GM19397 (cell line): ENCODE results near the gene ZBTB4.
A peak's percentile ranks its signal among the peaks of the same experiment; 100 is the strongest.
"Not testable (repeated sequence)": the region's sequence is repeated elsewhere in the genome, so short reads cannot be mapped to it uniquely, and the experiment has no call there.

Experiments used
- ATAC-seq: cut with Tn5 transposase; IDR thresholded peaks from one replicate; pipeline ENCODE4 v1.9.1; 2021; ENCODE audit warnings: mild to moderate bottlenecking, moderate library complexity; ENCODE audit not compliant: unreplicated experiment

Gene ZBTB4

GRCh38 chr17:7496470-7497183, 17.2 kb upstream of the ZBTB4 start:
- no peak for ATAC-seq

- no peak for ATAC-seq
These were observed 16.5 kb upstream of the ZBTB4 start for GRCh38 chr17:7495906-7496434.

GRCh38 chr17:7493941-7494340, 14.5 kb upstream of the ZBTB4 start:
- no peak for ATAC-seq

- ATAC-seq = no peak
These were observed 12.2 kb upstream of the ZBTB4 start for GRCh38 chr17:7491583-7491982.

GRCh38 chr17:7490144-7490543, 10.7 kb upstream of the ZBTB4 start:
- ATAC-seq = no peak

GRCh38 chr17:7486181-7486580, 6.8 kb upstream of the ZBTB4 start:
- no peak for ATAC-seq

GRCh38 chr17:7484919-7485377, 5.5 kb upstream of the ZBTB4 start:
- no peak for ATAC-seq

GRCh38 chr17:7484067-7484918, 4.9 kb upstream of the ZBTB4 start, which contains the start of gene POLR2A:
TSS of gene POLR2A (plus strand) at chr17:7484366.
- peak; percentile 71 for ATAC-seq

GRCh38 chr17:7483255-7484066, 4.0 kb upstream of the ZBTB4 start:
- ATAC-seq = peak; percentile 27

- ATAC-seq = not testable (repeated sequence)
These were observed 3.3 kb upstream of the ZBTB4 start for GRCh38 chr17:7482742-7483088.

GRCh38 chr17:7481842-7482741, 2.7 kb upstream of the ZBTB4 start:
- not testable (repeated sequence) for ATAC-seq

GRCh38 chr17:7481275-7481674, 1.8 kb upstream of the ZBTB4 start, which contains the start of gene SLC35G6:
TSS of gene SLC35G6 (plus strand) at chr17:7481446. CDS start at chr17:7481517, 71 bp downstream.
- not testable (repeated sequence) for ATAC-seq

- ATAC-seq = no peak
These were observed 606 bp upstream of the ZBTB4 start for GRCh38 chr17:7480089-7480384.

- ATAC-seq = no peak
These were observed 887 bp downstream of the ZBTB4 start for GRCh38 chr17:7478276-7479212.

- no peak for ATAC-seq
These were observed 1.8 kb downstream of the ZBTB4 start for GRCh38 chr17:7477392-7478275.

- ATAC-seq = no peak
These were observed 2.5 kb downstream of the ZBTB4 start for GRCh38 chr17:7476951-7477350.

- no peak for ATAC-seq
These were observed 2.9 kb downstream of the ZBTB4 start for GRCh38 chr17:7476494-7476893.
